ENCODE measurements around the gene IAH1. TPM values are rescaled to one million over a fixed set of nuclear protein-coding genes. Genes with fewer than 3 reads are reported as not detected.

The IAH1 gene
- total RNA-seq, 1 experiment from 2014 or later: 39.3 TPM

DNA sequence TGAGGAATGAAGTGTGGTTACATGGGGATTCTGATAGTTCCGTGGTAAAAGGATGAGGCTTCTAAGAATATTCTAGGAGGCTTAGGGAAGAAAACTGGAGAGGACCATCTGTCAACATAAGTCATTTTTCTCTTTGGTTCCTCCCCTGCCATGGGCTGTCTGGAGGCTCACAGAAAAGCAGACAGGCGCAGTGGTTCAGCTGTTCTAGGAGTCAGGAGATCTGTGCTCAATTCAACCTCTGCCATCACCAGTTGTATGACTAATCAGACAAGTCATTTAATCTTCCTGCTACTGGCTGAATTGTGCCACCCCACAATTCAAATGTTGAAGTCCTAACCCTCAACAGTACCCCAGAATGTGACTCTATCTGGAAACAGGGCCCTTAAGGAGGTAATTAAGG is 44.9 kb downstream of the IAH1 start:
- H3K9ac ChIP-seq (ENCODE audit: low read length): no peak overlapping the region
- ChIA-PET CTCF (no interaction called here), POLR2A (ENCODE audit: unreplicated experiment) (no interaction called here)
- no peak overlapping the region for H3K27ac ChIP-seq (ENCODE audit: low read length)
- TF ChIP-seq EZH2 (IDR thresholded peaks at IDR 0.05; ENCODE audit: low read length, unreplicated experiment): no peak
- TF ChIP-seq EZH2phosphoT487 (IDR thresholded peaks at IDR 0.05; ENCODE audit: borderline replicate concordance, low read length): no peak
- TF ChIP-seq, protein P1, sequence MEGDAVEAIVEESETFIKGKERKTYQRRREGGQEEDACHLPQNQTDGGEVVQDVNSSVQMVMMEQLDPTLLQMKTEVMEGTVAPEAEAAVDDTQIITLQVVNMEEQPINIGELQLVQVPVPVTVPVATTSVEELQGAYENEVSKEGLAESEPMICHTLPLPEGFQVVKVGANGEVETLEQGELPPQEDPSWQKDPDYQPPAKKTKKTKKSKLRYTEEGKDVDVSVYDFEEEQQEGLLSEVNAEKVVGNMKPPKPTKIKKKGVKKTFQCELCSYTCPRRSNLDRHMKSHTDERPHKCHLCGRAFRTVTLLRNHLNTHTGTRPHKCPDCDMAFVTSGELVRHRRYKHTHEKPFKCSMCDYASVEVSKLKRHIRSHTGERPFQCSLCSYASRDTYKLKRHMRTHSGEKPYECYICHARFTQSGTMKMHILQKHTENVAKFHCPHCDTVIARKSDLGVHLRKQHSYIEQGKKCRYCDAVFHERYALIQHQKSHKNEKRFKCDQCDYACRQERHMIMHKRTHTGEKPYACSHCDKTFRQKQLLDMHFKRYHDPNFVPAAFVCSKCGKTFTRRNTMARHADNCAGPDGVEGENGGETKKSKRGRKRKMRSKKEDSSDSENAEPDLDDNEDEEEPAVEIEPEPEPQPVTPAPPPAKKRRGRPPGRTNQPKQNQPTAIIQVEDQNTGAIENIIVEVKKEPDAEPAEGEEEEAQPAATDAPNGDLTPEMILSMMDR (conservative IDR thresholded peaks at IDR 0.05; ENCODE audit: low read depth, low read length): no peak
- H3K4me3 ChIP-seq (ENCODE audit: low read length): no peak overlapping the region
- H3K9me2 ChIP-seq (replicated peaks; ENCODE audit: low read length): no peaks in the 10 kb centered on the region
- intact Hi-C loops (cut with micrococcal nuclease): no loop called here
- no peak overlapping the region for H2AFZ ChIP-seq (ENCODE audit: low read length)
- no peaks in the 10 kb centered on the region for H3K27me3 ChIP-seq (ENCODE audit: low read length)
- no peaks in the 10 kb centered on the region for H3F3A ChIP-seq (ENCODE audit: low read length, unreplicated experiment)
- no peak overlapping the region for H3K4me2 ChIP-seq (ENCODE audit: low read length)
- H3K4me1 ChIP-seq (ENCODE audit: insufficient read depth, low read length): no peaks in the 10 kb centered on the region
- no peak for DNase-seq
- no peaks in the 10 kb centered on the region for H4K20me1 ChIP-seq (ENCODE audit: low read length)
- no peaks in the 10 kb centered on the region for H3K79me2 ChIP-seq (ENCODE audit: low read length)
- H3K9me3 ChIP-seq (ENCODE audit: low read length): no peaks in the 10 kb centered on the region
- BruUV-seq (replicated peaks): no TSS peak
- no peak for ATAC-seq
- H3K36me3 ChIP-seq (ENCODE audit: low read depth, low read length): peaks cover 25% of the 10 kb centered on the region

DNA sequence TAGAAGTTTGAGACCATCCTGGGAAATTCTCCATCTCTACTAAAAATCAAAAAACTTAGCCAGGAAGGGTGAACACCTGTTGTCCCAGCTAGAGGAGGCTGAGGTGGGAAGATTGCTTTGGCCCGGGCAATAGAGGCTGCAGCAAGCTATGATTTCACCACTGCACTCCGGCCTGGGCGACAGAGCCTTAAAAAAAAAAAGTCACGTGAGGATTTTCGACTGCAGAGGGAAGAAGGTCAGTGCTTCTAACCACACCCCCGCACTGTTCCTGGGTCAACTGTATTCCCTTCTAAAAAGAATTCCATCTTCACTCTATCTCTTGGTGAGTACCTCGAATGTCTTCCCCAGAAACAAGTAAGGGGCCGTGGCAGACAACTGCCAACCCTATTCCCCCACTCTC is 49.9 kb downstream of the IAH1 start:
- H3F3A ChIP-seq (ENCODE audit: low read length, unreplicated experiment): no peaks in the 10 kb centered on the region
- H3K9me2 ChIP-seq (replicated peaks; ENCODE audit: low read length): no peaks in the 10 kb centered on the region
- ATAC-seq (no peak), DNase-seq (no peak)
- H2AFZ ChIP-seq (ENCODE audit: low read length): no peak overlapping the region
- intact Hi-C loops (cut with micrococcal nuclease): no loop called here
- peaks cover 4% of the 10 kb centered on the region; the same call in 1 of the 2 replicates for H3K4me1 ChIP-seq (ENCODE audit: insufficient read depth, low read length)
- no peaks in the 10 kb centered on the region for H3K79me2 ChIP-seq (ENCODE audit: low read length)
- peaks cover 33% of the 10 kb centered on the region for H3K36me3 ChIP-seq (ENCODE audit: low read depth, low read length)
- TF ChIP-seq EZH2 (IDR thresholded peaks at IDR 0.05; ENCODE audit: low read length, unreplicated experiment): no peak
- TF ChIP-seq EZH2phosphoT487 (IDR thresholded peaks at IDR 0.05; ENCODE audit: borderline replicate concordance, low read length): no peak
- TF ChIP-seq, protein P1 (conservative IDR thresholded peaks at IDR 0.05; ENCODE audit: low read depth, low read length): no peak
- H3K4me3 ChIP-seq (ENCODE audit: low read length): no peak overlapping the region
- no TSS peak for BruUV-seq (replicated peaks)
- no peaks in the 10 kb centered on the region for H3K9me3 ChIP-seq (ENCODE audit: low read length)
- H4K20me1 ChIP-seq (ENCODE audit: low read length): no peaks in the 10 kb centered on the region
- H3K9ac ChIP-seq (ENCODE audit: low read length): no peak overlapping the region
- H3K27me3 ChIP-seq (ENCODE audit: low read length): no peaks in the 10 kb centered on the region
- ChIA-PET POLR2A (ENCODE audit: unreplicated experiment) (no interaction called here), CTCF (no interaction called here)
- H3K27ac ChIP-seq (ENCODE audit: low read length): no peak overlapping the region
- H3K4me2 ChIP-seq (ENCODE audit: low read length): no peak overlapping the region

DNA sequence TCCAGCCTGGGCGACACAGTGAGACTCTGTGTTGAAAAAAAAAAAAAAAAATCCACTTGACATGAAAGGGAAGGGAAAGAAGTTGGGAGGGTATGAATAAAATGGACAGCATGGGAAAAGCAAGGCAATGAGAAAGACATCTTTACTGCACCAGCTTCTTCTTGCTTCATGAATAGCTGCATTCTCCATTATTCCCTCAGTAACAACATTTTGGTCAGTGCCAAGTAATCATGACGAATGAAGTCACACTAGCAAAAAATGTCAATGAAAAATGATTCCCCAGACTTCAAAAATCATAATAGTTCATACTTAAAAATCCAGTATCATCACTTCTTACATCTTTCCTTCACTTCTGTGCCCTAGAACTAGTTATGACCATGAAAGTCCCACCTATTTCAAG is 50.9 kb downstream of the IAH1 start:
- no peaks in the 10 kb centered on the region for H3K9me2 ChIP-seq (replicated peaks; ENCODE audit: low read length)
- POLR2A ChIA-PET (ENCODE audit: unreplicated experiment): interaction anchor here (0.7 kb wide), 1 partner anchor 14 kb away, joined by 27 read pairs; no protein-coding TSS in a partner anchor
- H3K27ac ChIP-seq (ENCODE audit: low read length): no peak overlapping the region
- H3F3A ChIP-seq (ENCODE audit: low read length, unreplicated experiment): no peaks in the 10 kb centered on the region
- H3K9ac ChIP-seq (ENCODE audit: low read length): no peak overlapping the region
- no peak for DNase-seq
- no TSS peak for BruUV-seq (replicated peaks)
- no peak for ATAC-seq
- no peak overlapping the region for H3K4me2 ChIP-seq (ENCODE audit: low read length)
- intact Hi-C loops (cut with micrococcal nuclease): no loop called here
- no peaks in the 10 kb centered on the region for H4K20me1 ChIP-seq (ENCODE audit: low read length)
- no peak for TF ChIP-seq EZH2phosphoT487 (IDR thresholded peaks at IDR 0.05; ENCODE audit: borderline replicate concordance, low read length)
- TF ChIP-seq EZH2 (IDR thresholded peaks at IDR 0.05; ENCODE audit: low read length, unreplicated experiment): no peak
- TF ChIP-seq, protein P1 (conservative IDR thresholded peaks at IDR 0.05; ENCODE audit: low read depth, low read length): no peak
- no peak overlapping the region for H2AFZ ChIP-seq (ENCODE audit: low read length)
- CTCF ChIA-PET: no interaction called here
- no peaks in the 10 kb centered on the region for H3K79me2 ChIP-seq (ENCODE audit: low read length)
- H3K4me1 ChIP-seq (ENCODE audit: insufficient read depth, low read length): peaks cover 4% of the 10 kb centered on the region; the same call in 1 of the 2 replicates
- H3K27me3 ChIP-seq (ENCODE audit: low read length): no peaks in the 10 kb centered on the region
- H3K9me3 ChIP-seq (ENCODE audit: low read length): no peaks in the 10 kb centered on the region
- peaks cover 23% of the 10 kb centered on the region; the same call in 1 of the 2 replicates for H3K36me3 ChIP-seq (ENCODE audit: low read depth, low read length)
- no peak overlapping the region for H3K4me3 ChIP-seq (ENCODE audit: low read length)
